ENCODE data around the gene FAM107B.
A peak's percentile ranks its signal among the peaks of the same experiment; 100 is the strongest.

FAM107B gene

DNA sequence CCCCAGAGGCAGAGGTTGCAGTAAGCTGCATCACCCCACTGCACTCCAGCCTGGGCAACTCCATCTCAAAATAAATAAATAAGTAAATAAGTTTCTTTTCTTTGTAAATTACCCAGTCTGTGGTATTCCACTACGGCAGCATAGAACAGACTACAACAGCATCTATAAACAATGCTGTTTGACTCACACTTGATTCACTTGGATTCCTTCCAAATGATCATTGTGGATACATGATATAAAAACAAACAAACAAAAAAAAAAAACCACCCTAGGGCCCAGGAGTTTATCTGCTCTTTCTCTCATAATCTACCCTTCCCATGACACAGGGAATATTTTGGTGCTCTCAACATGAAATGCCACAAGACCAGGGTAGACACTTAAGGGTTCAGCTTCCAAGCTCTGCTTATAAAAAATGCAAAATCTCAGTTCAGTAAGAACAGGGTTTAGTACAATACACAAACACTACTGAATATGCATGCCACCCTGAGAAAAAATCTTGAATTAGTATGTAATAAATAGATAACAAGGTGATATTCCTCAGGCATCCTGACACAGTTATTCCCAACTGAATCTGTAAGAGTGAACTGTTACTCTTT lies 200.9 kb downstream of the FAM107B start:
- TF ChIP-seq, protein P1, sequence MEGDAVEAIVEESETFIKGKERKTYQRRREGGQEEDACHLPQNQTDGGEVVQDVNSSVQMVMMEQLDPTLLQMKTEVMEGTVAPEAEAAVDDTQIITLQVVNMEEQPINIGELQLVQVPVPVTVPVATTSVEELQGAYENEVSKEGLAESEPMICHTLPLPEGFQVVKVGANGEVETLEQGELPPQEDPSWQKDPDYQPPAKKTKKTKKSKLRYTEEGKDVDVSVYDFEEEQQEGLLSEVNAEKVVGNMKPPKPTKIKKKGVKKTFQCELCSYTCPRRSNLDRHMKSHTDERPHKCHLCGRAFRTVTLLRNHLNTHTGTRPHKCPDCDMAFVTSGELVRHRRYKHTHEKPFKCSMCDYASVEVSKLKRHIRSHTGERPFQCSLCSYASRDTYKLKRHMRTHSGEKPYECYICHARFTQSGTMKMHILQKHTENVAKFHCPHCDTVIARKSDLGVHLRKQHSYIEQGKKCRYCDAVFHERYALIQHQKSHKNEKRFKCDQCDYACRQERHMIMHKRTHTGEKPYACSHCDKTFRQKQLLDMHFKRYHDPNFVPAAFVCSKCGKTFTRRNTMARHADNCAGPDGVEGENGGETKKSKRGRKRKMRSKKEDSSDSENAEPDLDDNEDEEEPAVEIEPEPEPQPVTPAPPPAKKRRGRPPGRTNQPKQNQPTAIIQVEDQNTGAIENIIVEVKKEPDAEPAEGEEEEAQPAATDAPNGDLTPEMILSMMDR (IDR thresholded peaks at IDR 0.05) = no peak
- no peak overlapping the region for H3K27ac ChIP-seq
- no peak for DNase-seq (ENCODE audit: low spot score)
- no peak overlapping the region for H3K4me3 ChIP-seq

DNA sequence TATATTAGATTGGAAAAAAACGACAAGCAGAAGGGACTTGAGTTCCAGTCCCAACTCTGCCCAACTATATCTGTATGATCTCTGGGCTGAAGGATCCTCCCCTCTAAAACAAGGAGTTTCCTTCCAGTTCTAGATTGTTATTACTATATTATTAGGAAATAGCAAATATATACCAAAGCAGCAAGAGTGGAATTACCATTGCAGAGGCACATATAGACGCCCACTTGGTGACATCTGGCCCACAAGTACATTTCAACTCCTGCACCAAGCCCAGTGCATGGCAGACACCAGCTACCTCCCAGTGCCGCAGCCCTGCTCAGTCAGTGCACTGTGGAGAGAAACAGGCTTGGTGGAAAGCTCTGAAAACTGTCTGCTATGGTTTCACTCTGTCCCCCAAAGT lies 201.9 kb downstream of the FAM107B start:
- DNase-seq (ENCODE audit: low spot score) = no peak
- Histone ChIP-seq H3K27ac (peak overlapping the region in 1 of 2 donors; percentile 30), H3K4me3 (no peak overlapping the region)
- TF ChIP-seq, protein P1 (IDR thresholded peaks at IDR 0.05) = no peak

DNA sequence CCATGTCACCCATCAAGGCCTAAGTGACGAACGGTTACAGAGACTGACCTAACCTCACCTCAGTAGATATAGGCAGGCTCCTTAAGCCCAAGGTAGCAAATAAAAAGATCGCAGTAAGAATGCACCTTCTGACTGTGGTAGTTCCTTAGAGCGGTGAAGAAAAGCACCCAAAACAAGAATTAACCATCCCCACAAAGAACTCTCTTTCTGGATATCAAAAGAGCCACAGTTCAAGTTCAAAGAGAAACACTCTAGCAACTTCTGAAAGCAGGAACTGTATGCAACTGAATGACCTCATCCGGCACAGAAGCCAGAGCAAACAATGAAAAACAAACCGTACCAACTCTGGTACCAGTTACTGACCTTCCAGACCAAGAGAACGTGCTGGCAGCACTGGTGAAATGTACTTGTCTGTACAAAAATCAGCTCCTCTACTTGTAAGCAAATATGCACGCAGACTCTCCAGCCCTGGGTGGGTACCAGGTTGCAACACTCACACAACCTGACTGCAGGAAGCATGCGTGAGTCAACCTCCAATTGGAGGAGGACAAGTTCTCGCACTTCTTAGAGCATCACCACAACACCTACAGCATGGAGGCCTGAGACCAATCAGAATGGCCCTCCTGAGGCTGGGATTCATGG lies 202.7 kb downstream of the FAM107B start:
- Histone ChIP-seq H3K27ac (peak overlapping the region; percentile 33 to 80), H3K4me3 (peak overlapping the region; percentile 3)
- TF ChIP-seq, protein P1 (IDR thresholded peaks at IDR 0.05) = no peak
- no peak for DNase-seq (ENCODE audit: low spot score)

DNA sequence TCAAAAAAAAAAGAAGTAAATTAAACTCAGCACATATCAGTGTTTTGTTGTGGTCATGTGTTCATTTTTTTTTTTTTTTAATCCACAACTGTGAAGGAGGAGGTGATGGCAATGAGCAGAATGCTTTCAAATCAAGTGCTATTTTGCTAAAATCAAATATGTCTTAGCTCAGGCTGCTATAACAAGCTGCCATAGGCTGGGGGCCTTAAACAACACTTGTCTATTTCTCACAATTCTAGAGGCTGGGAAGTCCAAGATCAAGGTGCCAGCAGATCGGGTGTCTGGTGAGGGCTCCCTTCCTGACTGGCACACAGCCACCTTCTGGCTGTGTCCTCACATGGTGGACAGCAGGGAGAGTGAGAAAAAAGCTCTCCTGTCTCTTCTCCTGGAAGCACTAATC lies 203.9 kb downstream of the FAM107B start:
- Histone ChIP-seq H3K4me3 (no peak overlapping the region), H3K27ac (peak overlapping the region; percentile 33 to 80)
- TF ChIP-seq, protein P1 (IDR thresholded peaks at IDR 0.05) = no peak
- no peak for DNase-seq (ENCODE audit: low spot score)

DNA sequence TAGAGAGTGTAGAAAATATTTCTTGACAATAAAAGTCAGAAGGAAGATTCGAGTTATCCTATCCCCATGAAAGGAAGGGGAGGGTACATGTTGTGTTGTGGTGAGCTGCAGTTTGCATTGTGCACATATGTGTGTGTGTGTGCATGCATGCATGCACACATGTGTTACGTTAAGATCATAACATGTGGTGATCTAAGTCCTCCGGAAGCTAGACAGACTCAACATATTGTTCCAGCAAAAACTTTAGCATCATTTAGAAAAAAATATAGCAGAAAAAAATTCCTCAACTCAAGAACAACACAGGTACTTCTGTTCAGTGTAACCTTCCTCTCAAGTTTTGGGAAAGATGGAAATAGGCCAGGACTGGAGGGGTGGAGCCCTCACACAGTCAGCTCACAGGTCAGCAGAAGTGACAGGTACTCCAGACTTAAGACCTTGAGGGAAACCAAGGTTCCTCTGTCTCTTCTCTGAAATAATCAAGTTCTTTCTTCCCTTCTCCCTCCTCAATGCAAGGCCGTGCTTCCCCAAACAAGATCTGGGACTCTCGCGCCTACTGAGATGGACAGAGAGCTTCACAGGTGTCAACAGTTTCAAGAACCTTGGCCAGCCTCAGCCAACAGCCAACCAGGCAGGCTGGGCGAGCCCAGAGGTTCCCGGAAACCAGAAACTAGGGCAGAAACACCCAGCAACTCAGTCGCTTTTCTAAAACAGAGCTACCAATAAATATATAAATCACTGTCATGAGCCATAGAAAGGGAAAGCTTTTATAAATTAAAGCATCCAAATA lies 205.2 kb downstream of the FAM107B start:
- no peak for DNase-seq (ENCODE audit: low spot score)
- Histone ChIP-seq H3K4me3 (no peak overlapping the region), H3K27ac (no peak overlapping the region)
- TF ChIP-seq, protein P1 (IDR thresholded peaks at IDR 0.05) = no peak

DNA sequence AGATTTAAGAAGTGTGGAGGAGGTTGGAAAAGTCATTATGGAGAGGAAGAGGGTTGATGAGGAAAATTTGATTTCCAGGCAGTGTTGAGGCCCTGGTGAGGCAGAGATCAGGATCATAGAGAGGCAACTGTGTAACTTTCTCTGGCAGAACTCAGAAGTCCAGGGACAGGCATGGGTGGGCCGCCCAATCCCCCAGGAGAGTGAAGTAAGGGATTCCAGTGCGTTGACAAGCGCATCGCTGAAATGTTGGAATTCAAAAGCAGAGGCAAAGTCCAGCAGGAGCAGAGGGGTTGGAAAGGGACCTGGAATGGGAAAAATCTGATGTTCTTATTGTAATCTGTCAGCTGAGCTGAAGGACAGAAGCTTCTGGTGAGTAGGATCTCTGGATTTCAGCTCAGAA lies 207.3 kb downstream of the FAM107B start:
- TF ChIP-seq, protein P1 (IDR thresholded peaks at IDR 0.05) = no peak
- Histone ChIP-seq H3K27ac (no peak overlapping the region), H3K4me3 (no peak overlapping the region)
- DNase-seq (ENCODE audit: low spot score) = no peak

Measured in coronary artery (tissue), 2 donors.